PC-9 (cell line): ENCODE results near the gene PABPC1L.

Experiments
- EZH2 ChIP-seq: fragments of 200-600 bp; sonication (generic); IDR thresholded peaks from 2 replicates; pipeline ENCODE4 v1.8.0; 2017; ENCODE audit warnings: antibody characterized with exemption, low read depth
- TF ChIP-seq, protein P1 (sequence below): fragments of 200-600 bp; sonication (generic); conservative IDR thresholded peaks from 2 replicates; pipeline ENCODE4 v1.6.1; 2017; ENCODE audit warnings: mixed run types, antibody characterized with exemption, mild to moderate bottlenecking, moderate library complexity

DNA sequence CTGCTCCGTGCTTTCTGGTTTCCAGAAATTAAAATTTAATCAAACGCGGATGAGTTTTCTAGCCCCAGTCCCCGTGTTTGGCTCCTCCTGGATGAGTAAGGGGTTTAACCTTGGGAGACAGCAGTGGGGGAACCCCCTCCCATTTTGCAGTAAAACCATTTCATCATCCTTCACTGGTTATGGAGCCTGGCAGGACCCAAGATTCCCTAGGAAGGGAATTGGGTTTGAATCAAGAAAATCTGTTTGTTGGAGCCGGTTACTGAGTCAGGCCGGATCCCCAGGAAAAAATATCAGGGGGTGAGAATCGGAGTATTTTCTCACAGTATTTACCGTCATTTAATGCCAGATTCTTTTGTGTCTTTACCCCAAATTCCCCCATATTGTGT, 23.6 kb upstream of the PABPC1L start:
- TF ChIP-seq, protein P1, sequence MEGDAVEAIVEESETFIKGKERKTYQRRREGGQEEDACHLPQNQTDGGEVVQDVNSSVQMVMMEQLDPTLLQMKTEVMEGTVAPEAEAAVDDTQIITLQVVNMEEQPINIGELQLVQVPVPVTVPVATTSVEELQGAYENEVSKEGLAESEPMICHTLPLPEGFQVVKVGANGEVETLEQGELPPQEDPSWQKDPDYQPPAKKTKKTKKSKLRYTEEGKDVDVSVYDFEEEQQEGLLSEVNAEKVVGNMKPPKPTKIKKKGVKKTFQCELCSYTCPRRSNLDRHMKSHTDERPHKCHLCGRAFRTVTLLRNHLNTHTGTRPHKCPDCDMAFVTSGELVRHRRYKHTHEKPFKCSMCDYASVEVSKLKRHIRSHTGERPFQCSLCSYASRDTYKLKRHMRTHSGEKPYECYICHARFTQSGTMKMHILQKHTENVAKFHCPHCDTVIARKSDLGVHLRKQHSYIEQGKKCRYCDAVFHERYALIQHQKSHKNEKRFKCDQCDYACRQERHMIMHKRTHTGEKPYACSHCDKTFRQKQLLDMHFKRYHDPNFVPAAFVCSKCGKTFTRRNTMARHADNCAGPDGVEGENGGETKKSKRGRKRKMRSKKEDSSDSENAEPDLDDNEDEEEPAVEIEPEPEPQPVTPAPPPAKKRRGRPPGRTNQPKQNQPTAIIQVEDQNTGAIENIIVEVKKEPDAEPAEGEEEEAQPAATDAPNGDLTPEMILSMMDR = peak; percentile 2; the same call in 1 of the 2 replicates
- TF ChIP-seq EZH2 = no peak
